GM12892 (cell line): ENCODE results near the gene TBL1XR1.
A peak's percentile ranks its signal among the peaks of the same experiment; 100 is the strongest.
"Not testable (repeated sequence)": the region's sequence is repeated elsewhere in the genome, so short reads cannot be mapped to it uniquely, and the experiment has no call there.

Experiments used
- DNase-seq: peaks from one replicate; pipeline ENCODE4 v3.0.0; 2011; ENCODE audit not compliant: insufficient read length
- FAIRE-seq: peaks from 2 replicates; lab custom pipeline; 2011; peaks lifted over from hg19 to GRCh38; lab: Jason Lieb, UNC
- POLR2A ChIP-seq: IDR thresholded peaks from 2 replicates; pipeline ENCODE4 v1.6.1; 2011; ENCODE audit warnings: low read depth, low read length, control low read depth
- POLR2AphosphoS5 ChIP-seq: IDR thresholded peaks from 2 replicates; pipeline ENCODE4 v1.6.1; 2011; ENCODE audit warnings: low read depth, low read length, control low read depth
- TAF1 ChIP-seq: IDR thresholded peaks from 2 replicates; pipeline ENCODE4 v1.6.1; 2011; ENCODE audit warnings: low read depth, mild to moderate bottlenecking, control low read depth, low read length, borderline replicate concordance

Gene TBL1XR1

GRCh38 chr3:177015881-177016280 is 181.4 kb downstream of the TBL1XR1 start:
- TF ChIP-seq POLR2A (no peak), POLR2AphosphoS5 (no peak), TAF1 (no peak)
- DNase-seq (no peak), FAIRE-seq (no peak)

DNA sequence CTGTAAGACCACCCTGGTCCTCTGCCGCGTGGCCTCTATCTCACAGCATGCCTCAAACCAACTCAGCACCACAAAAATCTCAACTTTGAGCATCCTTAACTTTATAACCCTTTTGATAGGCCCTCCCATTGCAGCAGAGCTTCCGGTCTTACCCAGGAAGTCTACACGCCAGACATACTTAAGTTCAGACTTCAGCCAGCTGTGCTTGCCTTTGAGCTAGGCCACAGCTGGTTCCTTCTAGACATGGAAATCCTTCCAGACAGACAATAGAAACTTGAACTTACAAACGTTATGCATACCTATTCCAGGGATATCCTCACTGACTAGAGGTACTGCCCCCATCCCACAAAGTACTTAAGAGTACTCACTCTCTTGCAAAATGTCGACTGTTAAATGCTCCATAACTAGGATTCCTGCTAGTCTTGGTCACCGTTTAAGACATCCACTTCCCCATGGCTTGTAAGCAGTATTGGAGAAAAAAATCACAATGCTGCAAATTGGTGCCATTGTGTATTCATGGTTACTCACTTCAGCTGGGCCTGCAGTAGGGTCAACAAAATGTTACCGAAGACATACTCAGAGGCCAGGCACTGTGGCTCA is 183.5 kb downstream of the TBL1XR1 start:
- no peak for TF ChIP-seq POLR2A
- no peak for TF ChIP-seq POLR2AphosphoS5
- no peak for TF ChIP-seq TAF1
- DNase-seq = no peak
- FAIRE-seq = peak; percentile 21

DNA sequence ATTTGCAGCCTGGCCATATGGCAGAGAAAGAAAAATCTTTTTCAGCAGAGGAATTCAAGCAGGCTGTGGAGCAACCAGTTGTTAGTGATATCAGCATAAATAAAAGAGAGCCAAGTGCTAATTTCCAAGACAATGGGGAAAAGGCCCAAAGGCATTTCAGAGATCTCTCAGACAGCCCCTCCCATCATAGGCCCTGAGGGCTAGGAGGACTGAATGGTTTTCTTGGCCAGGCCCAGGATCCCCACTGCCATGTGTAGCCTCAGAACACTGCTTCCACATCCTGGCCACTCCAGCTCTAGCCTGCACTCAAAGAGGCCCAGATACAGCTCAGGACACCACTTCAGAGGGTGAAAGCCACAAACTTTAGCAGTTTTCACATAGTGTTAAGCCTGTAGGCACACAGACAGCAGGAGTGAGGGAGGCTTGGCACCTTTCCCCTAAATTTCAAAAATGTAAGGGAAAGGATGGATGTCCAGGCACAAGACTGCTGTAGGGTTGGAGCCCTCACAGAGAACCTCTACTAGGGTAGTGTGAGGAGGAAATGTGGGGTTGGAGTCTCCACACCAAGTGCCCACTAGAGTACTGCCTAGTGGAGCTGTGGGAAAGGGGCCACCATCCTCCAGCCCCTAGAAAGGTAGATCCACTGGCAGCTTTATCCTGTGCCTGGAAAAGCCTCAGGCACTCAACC is 191.4 kb downstream of the TBL1XR1 start:
- DNase-seq (no peak), FAIRE-seq (no peak)
- TF ChIP-seq POLR2AphosphoS5 (no peak), TAF1 (no peak), POLR2A (no peak)

GRCh38 chr3:177000159-177000558 is 197.1 kb downstream of the TBL1XR1 start:
- not testable (repeated sequence) for FAIRE-seq, DNase-seq

- no peak for DNase-seq
- no peak for FAIRE-seq
- TF ChIP-seq POLR2A (no peak), TAF1 (no peak), POLR2AphosphoS5 (no peak)
These were observed 201.3 kb downstream of the TBL1XR1 start for GRCh38 chr3:176995946-176996345.

GRCh38 chr3:176994891-176995781 is 202.1 kb downstream of the TBL1XR1 start:
- no peak for FAIRE-seq
- TF ChIP-seq POLR2AphosphoS5 (no peak), POLR2A (no peak), TAF1 (no peak)
- DNase-seq = no peak

DNA sequence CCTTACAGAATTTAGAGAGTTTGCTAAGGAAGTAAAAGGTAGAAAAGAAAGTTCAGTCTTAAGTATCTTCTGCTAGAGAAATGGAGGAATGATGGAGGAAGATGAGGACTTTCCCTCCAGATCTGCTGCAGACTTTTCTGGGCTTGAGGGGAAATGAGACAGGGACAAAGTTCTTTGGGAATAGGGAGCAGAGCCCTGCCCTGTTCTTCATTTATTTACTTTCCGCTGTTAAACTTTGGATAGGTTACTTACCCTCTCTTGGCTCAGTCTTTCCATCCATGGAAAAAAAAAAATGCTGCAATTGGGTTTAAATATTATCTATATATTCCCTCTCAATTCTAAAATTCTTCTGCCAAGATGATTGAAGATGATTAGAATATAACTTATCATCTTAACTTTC is 202.9 kb downstream of the TBL1XR1 start:
- DNase-seq (no peak), FAIRE-seq (no peak)
- TF ChIP-seq POLR2AphosphoS5 = no peak
- TF ChIP-seq TAF1 = no peak
- TF ChIP-seq POLR2A = no peak

DNA sequence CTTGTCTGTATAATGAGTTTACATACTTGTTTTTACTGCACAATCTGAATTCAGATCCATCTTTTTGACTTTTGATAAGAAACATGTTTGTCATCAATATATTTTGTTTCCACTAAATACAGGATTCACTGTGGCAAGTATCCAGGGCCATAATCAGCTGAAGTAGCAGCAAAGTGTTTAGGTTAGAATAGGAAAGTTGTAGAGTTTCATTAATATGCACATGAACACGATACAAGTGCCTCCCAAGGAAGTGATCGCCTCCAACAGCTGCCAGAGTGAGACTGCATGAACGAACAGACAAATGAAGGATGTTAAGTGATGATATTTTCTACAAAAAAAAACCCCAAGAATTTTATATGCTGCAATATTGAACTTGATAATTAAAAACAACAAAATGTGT is 204.3 kb downstream of the TBL1XR1 start:
- DNase-seq (no peak), FAIRE-seq (no peak)
- TF ChIP-seq POLR2A = no peak
- no peak for TF ChIP-seq TAF1
- TF ChIP-seq POLR2AphosphoS5 = no peak

DNA sequence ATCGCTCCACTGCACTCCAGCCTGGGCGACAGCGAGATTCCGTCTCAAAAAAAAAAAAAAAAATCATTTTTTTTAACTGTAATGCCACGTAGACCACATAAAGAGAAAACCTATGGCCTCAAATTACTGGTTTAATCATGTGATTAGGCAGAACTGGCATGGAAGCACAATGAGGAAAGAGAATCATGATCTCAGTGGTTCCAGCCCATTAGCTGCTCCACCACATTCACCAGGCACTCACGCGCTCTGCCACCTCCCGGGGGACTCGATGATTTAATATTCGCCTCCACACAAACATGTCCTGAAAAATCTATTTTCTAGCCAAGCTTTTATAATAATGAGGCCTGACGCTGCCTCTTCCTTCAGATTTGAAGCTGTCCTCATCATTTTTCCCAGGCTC is 204.7 kb downstream of the TBL1XR1 start:
- FAIRE-seq (no peak), DNase-seq (no peak)
- TF ChIP-seq TAF1 (no peak), POLR2AphosphoS5 (no peak), POLR2A (no peak)

DNA sequence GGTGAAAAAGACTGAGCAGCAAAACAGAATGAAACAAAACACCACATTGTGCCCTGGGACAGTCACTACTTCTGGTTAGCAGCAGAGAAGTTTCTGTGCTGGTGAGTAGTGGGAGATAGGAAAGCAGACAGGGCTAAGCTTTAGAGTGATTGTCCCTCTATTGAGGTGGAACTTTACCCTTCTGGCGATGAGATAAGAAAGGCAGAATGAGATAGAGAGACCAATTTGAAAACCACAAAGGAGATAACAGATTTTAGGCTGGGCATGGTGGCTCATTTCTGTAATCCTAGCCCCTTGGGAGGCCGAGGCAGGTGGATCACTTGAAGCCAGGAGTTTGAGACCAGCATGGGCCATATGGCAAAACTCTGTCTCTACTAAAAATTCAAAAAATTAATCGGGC is 208.5 kb downstream of the TBL1XR1 start:
- FAIRE-seq = no peak
- TF ChIP-seq POLR2AphosphoS5 = no peak
- no peak for TF ChIP-seq POLR2A
- no peak for TF ChIP-seq TAF1
- DNase-seq = no peak

DNA sequence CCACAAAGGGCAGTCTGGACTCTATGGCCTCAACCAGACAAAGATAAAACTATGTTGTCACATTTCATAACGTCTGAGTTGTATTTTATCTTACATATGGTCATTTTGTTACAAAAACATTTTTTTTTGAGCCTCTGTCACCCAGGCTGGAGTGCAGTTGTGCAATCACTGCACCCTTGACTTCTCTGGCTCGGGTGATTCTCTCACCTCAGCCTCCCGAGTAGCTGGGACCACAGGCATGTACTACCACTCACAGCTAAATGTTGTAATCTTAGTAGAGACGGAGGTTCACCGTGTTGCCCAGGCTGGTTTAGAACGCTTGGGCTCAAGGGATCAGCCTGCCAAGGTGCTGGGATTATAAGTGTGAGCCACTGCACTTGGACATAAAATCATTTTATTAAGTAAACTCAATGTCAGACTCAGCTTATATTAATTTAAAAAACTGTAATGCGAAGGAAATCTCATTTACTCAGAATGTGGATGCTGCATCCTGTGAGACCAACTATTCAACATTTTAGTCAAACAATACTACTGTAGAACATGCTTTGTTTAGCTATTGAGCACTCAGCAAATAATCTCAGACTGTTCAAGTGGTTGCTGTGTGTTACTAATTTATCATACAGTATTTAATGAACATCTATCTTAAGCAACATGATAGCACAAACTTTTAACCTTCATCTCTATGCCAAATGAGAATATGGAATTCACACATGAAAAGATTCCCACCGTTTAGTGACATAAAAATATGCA is 209.2 kb downstream of the TBL1XR1 start:
- FAIRE-seq (no peak), DNase-seq (no peak)
- TF ChIP-seq POLR2A = no peak
- TF ChIP-seq TAF1 = no peak
- no peak for TF ChIP-seq POLR2AphosphoS5
